ENCODE data around the gene RALGDS.
"Not testable (repeated sequence)": the region's sequence is repeated elsewhere in the genome, so short reads cannot be mapped to it uniquely, and the experiment has no call there.

RALGDS gene

GRCh38 chr9:133094842-133095393 lies 26.1 kb downstream of the RALGDS start:
- DNase-seq, result no peak

GRCh38 chr9:133094351-133094750 lies 26.7 kb downstream of the RALGDS start:
- not testable (repeated sequence) for DNase-seq

GRCh38 chr9:133090752-133091385 lies 30.2 kb downstream of the RALGDS start:
- DNase-seq, result no peak

- DNase-seq, result no peak
Observed at GRCh38 chr9:133090187-133090586, 30.9 kb downstream of the RALGDS start.

GRCh38 chr9:133089271-133089671 lies 31.8 kb downstream of the RALGDS start:
- no peak for DNase-seq

- DNase-seq, result no peak
Observed at GRCh38 chr9:133088756-133089155, 32.3 kb downstream of the RALGDS start.

GRCh38 chr9:133088146-133088750 lies 32.8 kb downstream of the RALGDS start:
- no peak for DNase-seq

GRCh38 chr9:133087429-133088145 lies 33.5 kb downstream of the RALGDS start:
- no peak for DNase-seq

GRCh38 chr9:133086894-133087293 lies 34.1 kb downstream of the RALGDS start:
- DNase-seq, result no peak

GRCh38 chr9:133086212-133086860 lies 34.7 kb downstream of the RALGDS start:
- not testable (repeated sequence) for DNase-seq

- not testable (repeated sequence) for DNase-seq
Observed at GRCh38 chr9:133083688-133084087, 37.4 kb downstream of the RALGDS start.

- DNase-seq, result not testable (repeated sequence)
Observed at GRCh38 chr9:133081957-133082644, 38.9 kb downstream of the RALGDS start.

GRCh38 chr9:133080786-133081779 lies 40.0 kb downstream of the RALGDS start:
- not testable (repeated sequence) for DNase-seq

- DNase-seq, result no peak
Observed at GRCh38 chr9:133080161-133080560, 40.9 kb downstream of the RALGDS start.

GRCh38 chr9:133078486-133078885 lies 42.6 kb downstream of the RALGDS start:
- no peak for DNase-seq

GRCh38 chr9:133076691-133077090 lies 44.3 kb downstream of the RALGDS start:
- no peak for DNase-seq

GRCh38 chr9:133075925-133076630 lies 45.0 kb downstream of the RALGDS start:
- no peak for DNase-seq

GRCh38 chr9:133074111-133074651 lies 46.9 kb downstream of the RALGDS start:
- no peak for DNase-seq

All from nucleus accumbens (tissue), 56 donors.